ENCODE measurements around the gene AQP12B. TPM values are rescaled to one million over a fixed set of nuclear protein-coding genes. Genes with fewer than 3 reads are reported as not detected.

The AQP12B gene
- total and polyA plus RNA-seq, 3 donors from 2014 or later, result not detected

DNA sequence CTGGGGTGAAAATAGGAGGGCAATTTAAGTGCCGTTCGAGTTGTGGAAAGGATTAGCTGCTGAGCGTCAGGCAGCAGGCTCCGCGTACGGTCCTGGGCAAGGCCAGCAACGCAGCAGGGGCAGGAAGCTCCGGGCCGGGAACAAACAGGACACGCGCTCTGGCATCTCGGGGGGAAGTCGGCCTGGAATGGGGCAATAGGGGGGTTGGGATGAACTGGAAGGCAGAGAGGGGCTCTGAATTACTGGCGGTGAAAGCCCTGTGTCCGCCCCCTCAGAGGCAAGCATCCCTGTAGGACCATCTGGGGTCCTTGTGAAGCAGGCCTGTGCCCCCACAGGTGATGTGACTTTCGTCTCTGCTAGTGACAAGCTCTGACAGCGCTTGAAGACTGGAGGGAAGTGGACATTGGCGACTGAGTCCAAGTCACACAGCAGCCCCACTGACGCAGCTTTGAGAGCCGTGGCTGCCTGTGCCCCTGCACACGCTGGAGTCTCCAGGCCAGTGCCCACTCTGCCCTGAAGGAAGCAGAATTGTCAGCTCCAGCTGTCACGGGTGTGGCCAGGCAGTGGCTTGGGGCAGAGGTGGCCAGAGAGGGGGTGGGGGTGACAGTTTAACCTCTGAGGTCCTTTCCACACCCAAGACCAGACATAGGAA lies 35.1 kb downstream of the AQP12B start:
- H3K9me3 ChIP-seq, result no peaks in the 10 kb centered on the region
- TF ChIP-seq, protein P1, sequence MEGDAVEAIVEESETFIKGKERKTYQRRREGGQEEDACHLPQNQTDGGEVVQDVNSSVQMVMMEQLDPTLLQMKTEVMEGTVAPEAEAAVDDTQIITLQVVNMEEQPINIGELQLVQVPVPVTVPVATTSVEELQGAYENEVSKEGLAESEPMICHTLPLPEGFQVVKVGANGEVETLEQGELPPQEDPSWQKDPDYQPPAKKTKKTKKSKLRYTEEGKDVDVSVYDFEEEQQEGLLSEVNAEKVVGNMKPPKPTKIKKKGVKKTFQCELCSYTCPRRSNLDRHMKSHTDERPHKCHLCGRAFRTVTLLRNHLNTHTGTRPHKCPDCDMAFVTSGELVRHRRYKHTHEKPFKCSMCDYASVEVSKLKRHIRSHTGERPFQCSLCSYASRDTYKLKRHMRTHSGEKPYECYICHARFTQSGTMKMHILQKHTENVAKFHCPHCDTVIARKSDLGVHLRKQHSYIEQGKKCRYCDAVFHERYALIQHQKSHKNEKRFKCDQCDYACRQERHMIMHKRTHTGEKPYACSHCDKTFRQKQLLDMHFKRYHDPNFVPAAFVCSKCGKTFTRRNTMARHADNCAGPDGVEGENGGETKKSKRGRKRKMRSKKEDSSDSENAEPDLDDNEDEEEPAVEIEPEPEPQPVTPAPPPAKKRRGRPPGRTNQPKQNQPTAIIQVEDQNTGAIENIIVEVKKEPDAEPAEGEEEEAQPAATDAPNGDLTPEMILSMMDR (IDR thresholded peaks at IDR 0.05), result no peak
- TF ChIP-seq POLR2A (IDR thresholded peaks at IDR 0.05), result no peak
- WGBS, 2 donors, result 75 to 89% methylated on average over 16 to 22 of the region's 22 CpGs
- DNase-seq, result no peak
- no peak overlapping the region for H3K4me3 ChIP-seq
- H3K27ac ChIP-seq, result no peak overlapping the region
- no peaks in the 10 kb centered on the region for H3K36me3 ChIP-seq (ENCODE audit: low read depth, missing control alignments)
- H3K27me3 ChIP-seq, result no peaks in the 10 kb centered on the region
- H3K4me1 ChIP-seq, result no peaks in the 10 kb centered on the region
- intact Hi-C loops (cut with DNase I; ENCODE audit: low total_unique reads), result no loop called here

- no peak for DNase-seq
- Histone ChIP-seq H3K36me3 (ENCODE audit: low read depth, missing control alignments) (no peaks in the 10 kb centered on the region), H3K4me3 (no peak overlapping the region), H3K9me3 (no peaks in the 10 kb centered on the region), H3K27ac (no peak overlapping the region), H3K27me3 (no peaks in the 10 kb centered on the region), H3K4me1 (no peaks in the 10 kb centered on the region)
- no peak for TF ChIP-seq POLR2A (IDR thresholded peaks at IDR 0.05)
- TF ChIP-seq, protein P1 (IDR thresholded peaks at IDR 0.05), result no peak
- intact Hi-C loops (cut with DNase I; ENCODE audit: low total_unique reads), result no loop called here
- 68 to 91% methylated on average over 13 to 30 of the region's 30 CpGs for WGBS, 2 donors
Measured at GRCh38 chr2:240646900-240647502, 35.7 kb downstream of the AQP12B start.

DNA sequence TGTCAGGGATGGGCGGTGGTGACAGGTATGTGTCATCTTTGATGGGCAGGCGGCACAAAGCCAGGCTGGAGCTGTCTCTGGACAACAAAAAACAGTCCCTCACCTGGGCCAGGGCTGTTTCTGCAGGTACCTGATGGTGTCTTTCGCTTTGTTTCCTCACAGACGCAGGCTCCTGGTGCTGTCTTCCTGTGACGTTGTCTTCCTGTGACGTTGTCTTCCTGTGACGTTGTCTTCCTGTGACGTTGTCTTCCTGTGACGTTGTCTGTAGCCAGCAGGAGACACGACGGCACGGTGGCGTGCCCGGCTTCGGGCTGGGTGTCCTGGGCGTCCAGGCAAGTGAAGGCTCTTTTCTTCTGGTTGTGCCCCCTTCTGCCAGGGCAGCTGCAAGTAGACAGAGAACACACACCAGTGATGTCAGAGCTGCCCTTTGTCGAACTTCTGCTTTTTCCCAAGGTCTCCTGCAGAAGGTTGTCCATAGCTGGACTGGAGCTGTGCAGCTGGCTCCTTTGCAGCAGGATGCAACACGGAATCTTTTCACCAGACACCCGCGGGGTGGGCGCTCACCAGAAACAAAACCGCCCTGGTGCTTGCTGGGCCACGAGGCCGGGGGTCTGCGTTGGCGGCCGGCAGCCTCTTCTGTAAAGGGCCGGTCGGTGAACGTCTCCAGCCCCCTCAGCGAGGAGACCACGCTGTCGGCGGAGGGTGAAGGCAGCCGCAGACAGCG lies 36.3 kb downstream of the AQP12B start:
- Histone ChIP-seq H3K9me3 (no peaks in the 10 kb centered on the region), H3K4me3 (no peak overlapping the region), H3K36me3 (ENCODE audit: low read depth, missing control alignments) (no peaks in the 10 kb centered on the region), H3K27ac (no peak overlapping the region), H3K27me3 (no peaks in the 10 kb centered on the region), H3K4me1 (no peaks in the 10 kb centered on the region)
- intact Hi-C loops (cut with DNase I; ENCODE audit: low total_unique reads), result no loop called here
- no peak for DNase-seq
- WGBS, 2 donors, result 87 to 91% methylated on average over 27 to 36 of the region's 36 CpGs
- no peak for TF ChIP-seq POLR2A (IDR thresholded peaks at IDR 0.05)
- TF ChIP-seq, protein P1 (IDR thresholded peaks at IDR 0.05), result no peak

GRCh38 chr2:240645801-240646175 lies 36.9 kb downstream of the AQP12B start:
- no peak for TF ChIP-seq POLR2A (IDR thresholded peaks at IDR 0.05)
- TF ChIP-seq, protein P1 (IDR thresholded peaks at IDR 0.05), result no peak
- WGBS, 2 donors, result 89 to 97% methylated on average over 10 of the region's 10 CpGs
- Histone ChIP-seq H3K27ac (no peak overlapping the region), H3K4me1 (no peaks in the 10 kb centered on the region), H3K9me3 (no peaks in the 10 kb centered on the region), H3K4me3 (no peak overlapping the region), H3K27me3 (no peaks in the 10 kb centered on the region), H3K36me3 (ENCODE audit: low read depth, missing control alignments) (no peaks in the 10 kb centered on the region)
- DNase-seq, result no peak
- intact Hi-C loops (cut with DNase I; ENCODE audit: low total_unique reads), result no loop called here

Measured in testis (tissue), 3 donors.